Prostate gland (tissue), 2 donors: ENCODE data around the gene SHROOM4. TPM values are rescaled to one million over a fixed set of nuclear protein-coding genes. Genes with fewer than 3 reads are reported as not detected.

Source experiments
- DNase-seq: peaks from one replicate; pipeline ENCODE4 v3.0.0-alpha.2; 2019; ENCODE audit warnings: low spot score
- H3K27ac ChIP-seq, 2 donors: fragments of 200-600 bp; sonication (generic); 2 replicates each; pipeline ENCODE4 v1.5.1; 2017 to 2019
- H3K27me3 ChIP-seq: fragments of 200-600 bp; sonication (generic); replicated peaks from 2 replicates; pipeline ENCODE4 v1.5.1; 2019; ENCODE audit not compliant: insufficient read depth
- H3K36me3 ChIP-seq, 2 donors: fragments of 200-600 bp; sonication (generic); 1 replicate in 1 of 2; 2 replicates in 1 of 2; pipeline versions ENCODE4 v1.5.1 to v1.8.1; 2017 to 2019
- H3K4me1 ChIP-seq: fragments of 200-600 bp; sonication (generic); replicated peaks from 2 replicates; pipeline ENCODE4 v1.5.1; 2019
- H3K4me3 ChIP-seq, 2 donors: fragments of 200-600 bp; sonication (generic); 2 replicates each; pipeline ENCODE4 v1.5.1; 2017 to 2019
- H3K9me3 ChIP-seq: fragments of 200-600 bp; sonication (generic); 2 replicates; pipeline ENCODE4 v1.5.1; 2017
- POLR2A ChIP-seq: fragments of 450-650 bp; IDR thresholded peaks from one replicate; pipeline ENCODE4 v1.6.1; 2016; ENCODE audit warnings: antibody characterized with exemption, mild to moderate bottlenecking
- POLR2AphosphoS5 ChIP-seq: sonication (generic); formaldehyde crosslinking; IDR thresholded peaks from one replicate; pipeline ENCODE4 v1.6.1; 2017; ENCODE audit warnings: antibody characterized with exemption
- WGBS: methylation state at CpG from one replicate; pipeline ENCODE4 v1.1.5; 2018; 5-methylcytosine and 5-hydroxymethylcytosine counted together
- intact Hi-C: fragments of 100-400 bp; cut with DNase I; formaldehyde crosslinking; loops from one replicate; pipeline ENCODE4 v1.14.2; 2022
- small RNA-seq, 2 donors: library from RNA; depleted of rRNA; stranded (forward); fragments of <200 nt; gene quantifications; one replicate each; pipeline ENCODE3, GENCODE V24; 2016
- total RNA-seq, 2 donors: library from RNA; depleted of rRNA; stranded (reverse); fragments of >200 nt; gene quantifications; one replicate each; pipeline ENCODE4 v1.1.0, GENCODE V29; 2016
- TF ChIP-seq, protein P1 (sequence below), 4 experiments: fragments of 200-600 bp in 2 of 4; fragments of 450-650 bp in 2 of 4; sonication (generic) in 2 of 4; IDR thresholded peaks; 1 replicate in 3 of 4; 2 replicates in 1 of 4; pipeline ENCODE4 v1.5.1; 2016 to 2019; ENCODE audit warnings: antibody characterized with exemption in 4 of 4, mild to moderate bottlenecking in 2 of 4, moderate library complexity in 2 of 4

Gene SHROOM4
- total RNA-seq, 2 donors from 2014 or later: 6.1 to 7.3 TPM

DNA sequence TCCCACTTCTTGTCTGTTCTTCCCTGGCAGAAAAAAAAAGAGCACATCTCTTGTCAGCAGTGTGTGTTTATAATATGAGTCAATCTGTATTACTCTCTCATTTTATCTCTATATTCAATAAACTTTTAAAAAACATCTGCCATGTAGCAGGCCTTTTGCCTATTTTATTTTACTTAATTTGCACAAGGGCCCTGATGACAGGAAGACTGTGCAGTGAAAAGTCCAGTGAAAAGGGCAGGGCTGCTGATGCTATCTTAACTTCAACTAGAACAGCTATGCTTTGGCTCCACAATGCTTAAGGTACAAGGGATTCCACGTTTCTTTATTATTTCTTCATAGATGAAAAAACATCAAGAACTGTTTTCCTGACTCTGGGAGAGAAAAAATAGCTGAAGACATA, 246.4 kb downstream of the SHROOM4 start:
- 10% methylated on average over 1 of the region's 1 CpG for WGBS
- H3K27ac ChIP-seq: no peak overlapping the region
- H3K27me3 ChIP-seq: no peaks in the 10 kb centered on the region
- intact Hi-C loops: no loop called here
- H3K9me3 ChIP-seq: no peaks in the 10 kb centered on the region
- TF ChIP-seq POLR2AphosphoS5: no peak
- no peak for TF ChIP-seq POLR2A
- TF ChIP-seq, protein P1, sequence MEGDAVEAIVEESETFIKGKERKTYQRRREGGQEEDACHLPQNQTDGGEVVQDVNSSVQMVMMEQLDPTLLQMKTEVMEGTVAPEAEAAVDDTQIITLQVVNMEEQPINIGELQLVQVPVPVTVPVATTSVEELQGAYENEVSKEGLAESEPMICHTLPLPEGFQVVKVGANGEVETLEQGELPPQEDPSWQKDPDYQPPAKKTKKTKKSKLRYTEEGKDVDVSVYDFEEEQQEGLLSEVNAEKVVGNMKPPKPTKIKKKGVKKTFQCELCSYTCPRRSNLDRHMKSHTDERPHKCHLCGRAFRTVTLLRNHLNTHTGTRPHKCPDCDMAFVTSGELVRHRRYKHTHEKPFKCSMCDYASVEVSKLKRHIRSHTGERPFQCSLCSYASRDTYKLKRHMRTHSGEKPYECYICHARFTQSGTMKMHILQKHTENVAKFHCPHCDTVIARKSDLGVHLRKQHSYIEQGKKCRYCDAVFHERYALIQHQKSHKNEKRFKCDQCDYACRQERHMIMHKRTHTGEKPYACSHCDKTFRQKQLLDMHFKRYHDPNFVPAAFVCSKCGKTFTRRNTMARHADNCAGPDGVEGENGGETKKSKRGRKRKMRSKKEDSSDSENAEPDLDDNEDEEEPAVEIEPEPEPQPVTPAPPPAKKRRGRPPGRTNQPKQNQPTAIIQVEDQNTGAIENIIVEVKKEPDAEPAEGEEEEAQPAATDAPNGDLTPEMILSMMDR (IDR thresholded peaks at IDR 0.05): no peak
- DNase-seq: no peak
- H3K36me3 ChIP-seq: no peaks in the 10 kb centered on the region
- no peaks in the 10 kb centered on the region for H3K4me1 ChIP-seq
- no peak overlapping the region for H3K4me3 ChIP-seq

DNA sequence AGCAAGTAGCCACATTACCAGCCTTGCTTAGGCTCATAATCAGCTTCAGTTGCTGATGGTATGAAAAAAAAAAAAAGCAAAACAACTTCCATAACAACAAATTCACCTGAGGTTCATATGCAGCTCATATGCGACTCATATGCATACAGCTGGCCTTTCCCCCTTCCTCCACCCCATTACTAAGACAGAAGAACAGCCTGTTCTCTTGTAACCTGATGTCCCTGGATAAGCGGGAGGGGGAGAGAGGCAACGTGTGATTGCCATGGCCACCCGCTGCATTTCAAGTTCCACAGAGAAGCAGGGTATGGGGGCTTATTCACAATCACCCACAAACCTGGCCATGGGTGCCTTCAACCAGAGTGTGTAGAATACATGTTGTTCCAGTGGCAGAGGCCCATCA, 248.3 kb downstream of the SHROOM4 start:
- no peak for DNase-seq
- intact Hi-C loops: no loop called here
- Histone ChIP-seq H3K9me3 (no peaks in the 10 kb centered on the region), H3K36me3 (no peaks in the 10 kb centered on the region), H3K4me1 (no peaks in the 10 kb centered on the region), H3K4me3 (no peak overlapping the region), H3K27me3 (no peaks in the 10 kb centered on the region), H3K27ac (no peak overlapping the region)
- no peak for TF ChIP-seq POLR2AphosphoS5
- TF ChIP-seq, protein P1 (IDR thresholded peaks at IDR 0.05): no peak
- no peak for TF ChIP-seq POLR2A
- 43% methylated on average over 4 of the region's 4 CpGs for WGBS

Small RNA genes lying within 50 kb of the gene (small RNA-seq; reads per million reads assigned to genes)
- gene RNU6-935P: 0 reads per million in 2 donors

Other genes starting within 250 kb of the SHROOM4 start
- gene BMP15, start 96.5 kb upstream of the SHROOM4 start, total RNA-seq: not detected